ENCODE data around the gene ENDOV.

The ENDOV gene

DNA sequence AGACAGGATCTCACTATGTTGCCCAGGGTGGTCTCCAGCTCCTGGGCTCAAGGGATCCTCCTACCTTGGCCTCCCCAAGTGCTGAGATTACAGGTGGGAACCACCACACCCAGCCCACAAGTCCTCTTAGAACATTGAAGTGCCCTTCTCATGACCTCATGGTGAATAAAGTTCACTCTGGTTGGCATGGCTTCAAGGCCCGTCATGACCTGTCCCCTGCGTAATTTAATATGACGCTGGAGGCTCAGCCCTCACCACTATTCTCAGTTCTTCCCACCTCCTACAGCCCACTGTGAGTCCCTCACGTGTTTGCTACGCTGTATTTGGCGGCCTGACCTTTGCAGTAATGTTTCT lies 1.9 kb downstream of the ENDOV start:
- no peak for DNase-seq (ENCODE audit: low read depth)
- TF ChIP-seq, protein P1, sequence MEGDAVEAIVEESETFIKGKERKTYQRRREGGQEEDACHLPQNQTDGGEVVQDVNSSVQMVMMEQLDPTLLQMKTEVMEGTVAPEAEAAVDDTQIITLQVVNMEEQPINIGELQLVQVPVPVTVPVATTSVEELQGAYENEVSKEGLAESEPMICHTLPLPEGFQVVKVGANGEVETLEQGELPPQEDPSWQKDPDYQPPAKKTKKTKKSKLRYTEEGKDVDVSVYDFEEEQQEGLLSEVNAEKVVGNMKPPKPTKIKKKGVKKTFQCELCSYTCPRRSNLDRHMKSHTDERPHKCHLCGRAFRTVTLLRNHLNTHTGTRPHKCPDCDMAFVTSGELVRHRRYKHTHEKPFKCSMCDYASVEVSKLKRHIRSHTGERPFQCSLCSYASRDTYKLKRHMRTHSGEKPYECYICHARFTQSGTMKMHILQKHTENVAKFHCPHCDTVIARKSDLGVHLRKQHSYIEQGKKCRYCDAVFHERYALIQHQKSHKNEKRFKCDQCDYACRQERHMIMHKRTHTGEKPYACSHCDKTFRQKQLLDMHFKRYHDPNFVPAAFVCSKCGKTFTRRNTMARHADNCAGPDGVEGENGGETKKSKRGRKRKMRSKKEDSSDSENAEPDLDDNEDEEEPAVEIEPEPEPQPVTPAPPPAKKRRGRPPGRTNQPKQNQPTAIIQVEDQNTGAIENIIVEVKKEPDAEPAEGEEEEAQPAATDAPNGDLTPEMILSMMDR (conservative IDR thresholded peaks at IDR 0.05; ENCODE audit: low read length) = no peak
- H3K4me3 ChIP-seq (ENCODE audit: low read length) = no peak overlapping the region

DNA sequence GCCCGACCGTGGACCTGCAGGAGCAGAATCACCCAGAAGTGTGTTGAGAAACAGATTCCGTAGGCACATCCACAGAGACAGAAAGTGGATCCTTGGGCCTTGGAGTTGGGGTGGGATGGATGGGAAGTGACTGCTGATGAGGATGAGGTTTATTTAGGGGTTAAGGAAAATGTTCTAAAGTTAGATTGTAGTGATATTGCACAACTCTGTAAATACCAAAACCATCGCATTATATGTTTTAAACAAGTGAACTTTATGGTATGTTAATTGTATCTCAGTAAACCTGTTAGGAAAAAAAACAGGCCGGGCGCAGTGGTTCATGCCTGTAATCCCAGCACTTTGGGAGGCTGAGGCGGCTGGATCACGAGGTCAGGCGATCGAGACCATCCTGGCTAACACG lies 3.6 kb downstream of the ENDOV start:
- H3K4me3 ChIP-seq (ENCODE audit: low read length) = no peak overlapping the region
- DNase-seq (ENCODE audit: low read depth) = no peak
- TF ChIP-seq, protein P1 (conservative IDR thresholded peaks at IDR 0.05; ENCODE audit: low read length) = no peak

- no peak for DNase-seq (ENCODE audit: low read depth)
- TF ChIP-seq, protein P1 (conservative IDR thresholded peaks at IDR 0.05; ENCODE audit: low read length) = no peak
- H3K4me3 ChIP-seq (ENCODE audit: low read length) = no peak overlapping the region
These were observed 4.3 kb downstream of the ENDOV start for GRCh38 chr17:80419255-80419654.

DNA sequence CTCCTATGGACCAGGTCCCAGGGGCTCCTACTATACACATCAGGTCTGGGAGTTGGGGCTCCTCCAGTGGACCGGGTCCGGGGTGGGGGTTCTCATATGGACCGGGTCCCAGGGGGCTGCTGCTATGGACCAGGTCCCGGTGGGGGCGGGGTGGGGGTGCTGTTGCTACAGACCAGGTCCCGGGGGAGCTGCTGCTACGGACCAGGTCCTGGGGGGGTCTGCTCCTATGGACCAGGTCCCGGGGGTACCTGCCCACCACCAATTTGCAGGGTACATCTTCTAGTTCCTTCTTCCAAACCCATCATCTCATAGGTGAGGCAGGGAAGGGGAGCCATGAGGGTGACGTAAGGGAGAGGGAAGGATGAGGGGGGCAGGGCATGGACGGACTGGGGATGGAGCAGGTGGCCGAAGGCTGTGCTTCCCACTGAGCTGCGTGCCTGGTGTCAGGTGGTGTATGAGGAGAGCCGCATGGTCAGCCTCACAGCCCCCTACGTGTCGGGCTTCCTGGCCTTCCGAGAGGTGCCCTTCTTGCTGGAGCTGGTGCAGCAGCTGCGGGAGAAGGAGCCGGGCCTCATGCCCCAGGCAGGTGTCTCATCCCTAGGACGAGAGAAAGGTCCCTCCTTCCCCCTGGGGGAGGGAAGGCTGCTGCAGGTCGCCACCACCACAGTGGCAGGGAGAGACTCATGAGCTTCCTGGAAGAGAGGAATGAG lies 6.6 kb downstream of the ENDOV start:
- TF ChIP-seq, protein P1 (conservative IDR thresholded peaks at IDR 0.05; ENCODE audit: low read length) = no peak
- no peak for DNase-seq (ENCODE audit: low read depth)
- H3K4me3 ChIP-seq (ENCODE audit: low read length) = no peak overlapping the region

DNA sequence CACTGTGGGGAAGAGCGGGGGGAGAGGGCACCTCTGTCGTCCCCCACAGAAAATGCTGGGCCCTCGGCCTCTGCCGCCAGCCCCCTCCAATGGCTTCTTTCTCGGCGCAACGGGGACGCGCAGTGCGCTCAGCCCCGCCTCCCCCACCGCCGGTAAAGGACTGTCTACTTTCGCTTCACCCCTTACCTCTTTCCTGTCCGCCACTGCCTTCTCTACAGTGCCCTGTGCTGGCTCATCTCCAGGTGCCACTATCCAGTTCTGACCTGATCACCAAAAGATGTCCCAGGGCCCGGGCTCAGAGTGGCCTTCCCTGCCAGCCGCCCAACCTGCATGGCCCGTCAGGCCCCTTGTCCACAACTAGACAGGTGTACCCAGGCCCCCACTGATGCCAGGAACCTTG lies 7.3 kb downstream of the ENDOV start:
- H3K4me3 ChIP-seq (ENCODE audit: low read length) = no peak overlapping the region
- TF ChIP-seq, protein P1 (conservative IDR thresholded peaks at IDR 0.05; ENCODE audit: low read length) = no peak
- no peak for DNase-seq (ENCODE audit: low read depth)

GRCh38 chr17:80422981-80423380 lies 8.0 kb downstream of the ENDOV start:
- no peak overlapping the region for H3K4me3 ChIP-seq (ENCODE audit: low read length)
- no peak for DNase-seq (ENCODE audit: low read depth)
- TF ChIP-seq, protein P1 (conservative IDR thresholded peaks at IDR 0.05; ENCODE audit: low read length) = no peak

GRCh38 chr17:80423536-80424225 lies 8.7 kb downstream of the ENDOV start:
- no peak for DNase-seq (ENCODE audit: low read depth)
- no peak overlapping the region for H3K4me3 ChIP-seq (ENCODE audit: low read length)
- TF ChIP-seq, protein P1 (conservative IDR thresholded peaks at IDR 0.05; ENCODE audit: low read length) = no peak

Measured in AG10803 (cell line).